ENCODE measurements around the gene TBC1D22A. TPM values are rescaled to one million over a fixed set of nuclear protein-coding genes. Genes with fewer than 3 reads are reported as not detected.

Gene TBC1D22A
- polyA plus RNA-seq, 1 donor (not counting 4 experiments of a cell fraction or from before 2014, with no cell fraction given) = 20.9 TPM

DNA sequence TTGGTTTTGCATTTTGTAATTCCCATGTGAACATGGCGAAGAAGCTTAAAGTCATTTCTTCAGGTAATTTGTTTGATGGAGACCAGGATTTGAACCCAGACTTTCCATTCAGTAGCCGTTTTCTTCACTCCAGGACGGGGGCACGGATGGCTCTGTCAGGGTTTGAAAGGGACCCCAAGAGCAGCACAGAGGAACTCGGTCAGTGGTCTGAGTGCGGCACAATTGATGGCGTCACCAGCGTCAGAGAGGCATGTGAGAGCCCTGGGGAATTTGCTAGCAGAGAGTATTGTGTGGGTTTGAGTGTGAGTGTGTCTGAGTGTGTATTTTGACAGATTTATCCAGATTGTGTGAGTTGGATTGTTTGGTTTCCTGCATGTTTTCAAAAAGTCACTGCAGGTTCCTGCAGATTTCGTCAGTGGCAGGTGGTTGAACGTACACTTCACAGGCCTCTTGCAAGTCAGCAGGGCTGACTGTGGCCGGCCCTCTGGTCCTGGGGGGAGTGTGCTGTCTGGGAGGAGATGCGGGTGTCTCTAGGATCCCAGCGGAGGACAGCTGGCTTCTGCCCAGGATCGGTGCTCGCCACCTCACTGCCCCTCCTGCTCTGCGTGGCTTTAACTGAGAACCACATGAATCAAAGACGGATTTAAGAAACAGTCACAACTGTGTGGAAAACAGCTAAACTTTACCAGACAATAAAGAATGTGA lies 199.3 kb downstream of the TBC1D22A start:
- Histone ChIP-seq H3K9ac (ENCODE audit: control insufficient read depth, extremely low read depth, insufficient read depth, low read length) (no peak overlapping the region), H3K9me3 (ENCODE audit: control insufficient read depth, low read depth, low read length) (no peaks in the 10 kb centered on the region), H3K4me2 (ENCODE audit: control insufficient read depth, extremely low read depth, insufficient read depth, low read depth, low read length) (no peak overlapping the region), H4K20me1 (ENCODE audit: control insufficient read depth, extremely low read depth, insufficient read depth, low read length) (peaks cover 2% of the 10 kb centered on the region), H3K27me3 (ENCODE audit: control insufficient read depth, extremely low read depth, insufficient read depth, low read length) (no peaks in the 10 kb centered on the region), H3K79me2 (ENCODE audit: control insufficient read depth, insufficient read depth, low read length) (no peaks in the 10 kb centered on the region), H3K4me1 (ENCODE audit: control insufficient read depth, extremely low read depth, insufficient read depth, low read length) (no peaks in the 10 kb centered on the region), H3K9me1 (ENCODE audit: control insufficient read depth, extremely low read depth, insufficient read depth, low read length) (no peaks in the 10 kb centered on the region), H3K36me3 (ENCODE audit: control insufficient read depth in 2 of 2, extremely low read depth in 1 of 2, insufficient read depth in 2 of 2, low read length in 2 of 2) (peaks cover 0 to 3% of the 10 kb centered on the region in 2 experiments), H2AFZ (ENCODE audit: control insufficient read depth, low read length) (no peak overlapping the region), H3K4me3 (ENCODE audit: control insufficient read depth in 2 of 3, extremely low read depth in 1 of 3, insufficient read depth in 2 of 3, low read depth in 1 of 3, low read length in 3 of 3) (no peak overlapping the region), H3K27ac (ENCODE audit: control insufficient read depth, insufficient read depth, low read length) (no peak overlapping the region)
- TF ChIP-seq EZH2 (IDR thresholded peaks at IDR 0.05; ENCODE audit: low read length) (no peak), CTCF (optimal IDR thresholded peaks at IDR 0.05 in 1 of 3, IDR thresholded peaks at IDR 0.05 in 1 of 3, conservative IDR thresholded peaks at IDR 0.05 in 1 of 3; ENCODE audit: extremely low read depth in 1 of 3, insufficient read depth in 2 of 3, low read length in 3 of 3) (no peak)
- no peak for DNase-seq (ENCODE audit: low read depth, low spot score)
- FAIRE-seq = no peak
- dilution Hi-C loops (cut with MboI; ENCODE audit: extremely low pct_ligation_motif_present, low sequenced_read_pairs) = no loop called here

DNA sequence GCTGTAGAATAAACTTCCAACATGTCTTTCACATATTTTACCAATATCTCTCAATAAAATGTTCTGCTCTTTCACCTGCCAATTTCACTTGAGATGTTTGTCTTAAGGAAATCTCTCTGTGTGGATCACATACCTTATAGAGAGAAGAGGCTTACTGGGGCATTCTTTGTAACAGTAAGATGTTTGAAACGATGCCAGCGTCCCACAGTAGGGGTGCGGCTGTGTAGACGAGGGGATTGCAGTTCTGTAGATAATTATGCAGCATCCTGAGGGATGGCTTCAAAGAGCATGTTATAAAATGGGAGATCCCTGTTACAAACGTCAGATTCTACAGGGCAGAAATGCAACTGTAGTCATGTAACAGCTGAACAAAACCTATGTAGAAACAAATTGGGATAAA lies 200.0 kb downstream of the TBC1D22A start:
- Histone ChIP-seq H3K9me3 (ENCODE audit: control insufficient read depth, low read depth, low read length) (no peaks in the 10 kb centered on the region), H3K9me1 (ENCODE audit: control insufficient read depth, extremely low read depth, insufficient read depth, low read length) (no peaks in the 10 kb centered on the region), H3K4me3 (ENCODE audit: control insufficient read depth in 2 of 3, extremely low read depth in 1 of 3, insufficient read depth in 2 of 3, low read depth in 1 of 3, low read length in 3 of 3) (no peak overlapping the region), H2AFZ (ENCODE audit: control insufficient read depth, low read length) (no peak overlapping the region), H3K36me3 (ENCODE audit: control insufficient read depth in 2 of 2, extremely low read depth in 1 of 2, insufficient read depth in 2 of 2, low read length in 2 of 2) (peaks cover 0 to 3% of the 10 kb centered on the region in 2 experiments), H3K27ac (ENCODE audit: control insufficient read depth, insufficient read depth, low read length) (no peak overlapping the region), H3K4me2 (ENCODE audit: control insufficient read depth, extremely low read depth, insufficient read depth, low read depth, low read length) (no peak overlapping the region), H3K4me1 (ENCODE audit: control insufficient read depth, extremely low read depth, insufficient read depth, low read length) (no peaks in the 10 kb centered on the region), H3K79me2 (ENCODE audit: control insufficient read depth, insufficient read depth, low read length) (no peaks in the 10 kb centered on the region), H4K20me1 (ENCODE audit: control insufficient read depth, extremely low read depth, insufficient read depth, low read length) (peaks cover 2% of the 10 kb centered on the region), H3K9ac (ENCODE audit: control insufficient read depth, extremely low read depth, insufficient read depth, low read length) (no peak overlapping the region), H3K27me3 (ENCODE audit: control insufficient read depth, extremely low read depth, insufficient read depth, low read length) (no peaks in the 10 kb centered on the region)
- FAIRE-seq = no peak
- dilution Hi-C loops (cut with MboI; ENCODE audit: extremely low pct_ligation_motif_present, low sequenced_read_pairs) = no loop called here
- no peak for DNase-seq (ENCODE audit: low read depth, low spot score)
- TF ChIP-seq EZH2 (IDR thresholded peaks at IDR 0.05; ENCODE audit: low read length) (no peak), CTCF (optimal IDR thresholded peaks at IDR 0.05 in 1 of 3, IDR thresholded peaks at IDR 0.05 in 1 of 3, conservative IDR thresholded peaks at IDR 0.05 in 1 of 3; ENCODE audit: extremely low read depth in 1 of 3, insufficient read depth in 2 of 3, low read length in 3 of 3) (no peak)

Measured in keratinocyte (primary cell).